Stimulated activated CD4-positive, alpha-beta T cell treated with anti-CD3 and anti-CD28 coated beads, Interleukin-4, amount 100 ng/mL, for 4 hours (primary cell): ENCODE measurements around the gene VOPP1.

Experiments
- DNase-seq, 2 experiments: peaks; one replicate each; pipeline ENCODE4 v3.0.0-alpha.2; 2020

The VOPP1 gene

GRCh38 chr7:55576753-55577152, 4.5 kb upstream of the VOPP1 start:
- DNase-seq: no peak

- no peak for DNase-seq
These were observed 3.4 kb upstream of the VOPP1 start for GRCh38 chr7:55575733-55576132.

GRCh38 chr7:55575098-55575497, 2.8 kb upstream of the VOPP1 start:
- DNase-seq: no peak

GRCh38 chr7:55574051-55574717, 1.9 kb upstream of the VOPP1 start:
- no peak for DNase-seq

- no peak for DNase-seq
These were observed 1.1 kb upstream of the VOPP1 start for GRCh38 chr7:55573234-55573900.

GRCh38 chr7:55571511-55572377, 558 bp downstream of the VOPP1 start:
- DNase-seq: peak; percentile 40 to 49

- DNase-seq: no peak
These were observed 1.4 kb downstream of the VOPP1 start for GRCh38 chr7:55570939-55571338.

GRCh38 chr7:55570218-55570873, 2.0 kb downstream of the VOPP1 start:
- no peak for DNase-seq

- peak; percentile 20 to 31 for DNase-seq
These were observed 2.5 kb downstream of the VOPP1 start for GRCh38 chr7:55569797-55570196.

GRCh38 chr7:55569269-55569663, 3.0 kb downstream of the VOPP1 start:
- DNase-seq: no peak

GRCh38 chr7:55568613-55569268, 3.6 kb downstream of the VOPP1 start:
- DNase-seq: no peak

GRCh38 chr7:55567571-55567970, 4.7 kb downstream of the VOPP1 start:
- DNase-seq: no peak

- DNase-seq: no peak
These were observed 6.6 kb downstream of the VOPP1 start for GRCh38 chr7:55565681-55566080.

- no peak for DNase-seq
These were observed 8.5 kb downstream of the VOPP1 start for GRCh38 chr7:55563596-55564325.

GRCh38 chr7:55561690-55562089, 10.6 kb downstream of the VOPP1 start:
- no peak for DNase-seq

- no peak for DNase-seq
These were observed 13.1 kb downstream of the VOPP1 start for GRCh38 chr7:55558962-55559920.

- DNase-seq: no peak
These were observed 14.6 kb downstream of the VOPP1 start for GRCh38 chr7:55557666-55558188.

- DNase-seq: no peak
These were observed 15.8 kb downstream of the VOPP1 start for GRCh38 chr7:55556492-55556891.

- DNase-seq: no peak
These were observed 16.3 kb downstream of the VOPP1 start for GRCh38 chr7:55556031-55556430.

GRCh38 chr7:55555160-55555559, 17.1 kb downstream of the VOPP1 start:
- no peak for DNase-seq
